Endothelial cell of coronary artery (primary cell): ENCODE measurements around the gene VPS35L. TPM values are rescaled to one million over a fixed set of nuclear protein-coding genes. Genes with fewer than 3 reads are reported as not detected.

ENCODE experiments used
- total RNA-seq: library from RNA; depleted of rRNA; stranded (reverse); fragments of >200 nt; gene quantifications from 2 replicates; pipeline ENCODE4 v1.2.3, GENCODE V29; 2014

VPS35L gene
- 23.3 and 30.4 TPM in 2 replicates for total RNA-seq

DNA sequence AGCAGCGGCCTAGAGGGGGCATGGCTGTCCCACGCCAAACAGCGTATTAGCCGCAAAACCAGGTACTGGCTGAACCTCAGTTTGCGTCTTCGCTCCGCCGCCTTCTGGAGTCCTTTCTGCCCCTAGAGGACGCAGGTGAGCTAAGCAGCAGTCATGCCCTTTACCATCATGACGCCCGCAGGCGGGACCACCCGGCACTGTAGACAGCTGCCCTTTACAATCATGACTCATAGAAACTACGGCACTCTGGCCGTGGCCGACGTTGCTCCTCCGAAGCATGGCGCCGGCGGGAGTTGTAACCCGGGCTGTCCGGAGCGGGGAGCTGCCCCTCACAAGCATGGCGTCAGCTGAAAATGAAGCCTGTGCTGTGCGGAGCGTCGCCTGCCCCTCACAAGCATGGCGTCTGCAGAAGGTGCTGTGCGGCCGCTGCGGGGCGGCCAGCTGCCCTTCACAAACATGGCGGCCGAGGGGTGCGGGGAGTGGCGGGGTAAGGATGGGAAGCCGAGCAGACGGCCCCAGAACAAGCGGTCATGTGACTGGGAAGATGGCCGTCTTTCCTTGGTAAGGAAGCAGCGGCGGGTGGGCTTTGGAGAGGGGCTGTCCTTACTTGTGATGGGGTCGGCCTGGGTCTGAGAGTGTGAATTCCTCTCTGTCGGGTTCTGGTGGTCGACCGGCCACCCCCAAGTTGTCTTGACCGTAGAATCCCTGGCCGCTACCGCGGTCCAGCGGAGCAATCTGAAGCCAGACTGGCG, at the start of gene VPS35L:
VPS35L (plus strand) TSS at position 518 of the 752 bp plus-strand sequence; CDS start at position 545, 27 bp downstream.

GRCh38 chr16:19521471-19522396, 33.8 kb upstream of the VPS35L start, which contains the start of gene GDE1:
Gene GDE1, minus strand, starts transcription at chr16:19522098. Its CDS starts 134 bp downstream, at chr16:19521964.

GRCh38 chr16:19523559-19524355, 31.7 kb upstream of the VPS35L start, which contains the start of gene CCP110:
Gene CCP110, plus strand, starts transcription at chr16:19523942. Its CDS starts 3,940 bp downstream, at chr16:19527882.

DNA sequence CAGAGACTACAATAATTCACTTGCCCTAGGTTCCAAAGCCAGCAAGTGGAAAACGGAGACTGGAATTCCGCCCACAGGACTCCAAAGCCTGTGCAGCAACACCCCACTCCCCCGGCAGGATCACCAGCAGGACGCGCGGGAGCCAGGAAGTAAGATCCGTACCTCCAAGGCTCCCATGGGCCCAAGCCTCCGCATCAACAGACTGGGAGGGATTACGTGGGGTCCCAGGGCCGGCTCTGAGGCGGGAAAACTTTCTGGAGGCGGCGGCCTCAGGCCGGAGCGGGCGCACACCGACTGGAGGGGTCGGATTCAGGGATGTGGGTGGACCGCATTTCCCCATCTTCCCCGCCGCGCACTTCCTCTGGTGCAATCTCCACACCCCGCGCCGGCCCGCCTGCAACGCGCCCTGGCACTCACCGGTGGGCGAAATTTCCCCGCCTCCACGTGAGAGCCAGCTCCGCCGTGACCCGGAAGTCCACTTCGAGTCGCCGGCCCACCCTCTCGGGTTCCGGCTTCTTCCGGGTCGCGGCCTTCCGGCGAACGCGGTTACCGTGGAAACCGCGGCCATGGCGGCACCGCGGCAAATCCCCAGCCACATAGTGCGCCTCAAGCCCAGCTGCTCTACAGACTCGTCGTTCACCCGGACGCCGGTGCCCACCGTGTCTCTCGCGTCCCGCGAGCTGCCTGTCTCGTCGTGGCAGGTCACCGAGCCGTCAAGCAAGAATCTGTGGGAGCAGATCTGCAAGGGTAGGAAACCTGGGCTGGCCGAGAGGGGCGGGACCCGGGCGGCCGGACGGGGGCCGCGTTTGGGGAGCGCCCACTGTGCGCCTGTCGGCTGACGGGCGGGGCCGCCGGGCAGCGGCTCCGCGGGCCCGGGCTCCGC, 162.5 kb downstream of the VPS35L start, which contains the start of the genes IQCK and KNOP1:
IQCK (plus strand) TSS at position 531 of the 883 bp plus-strand sequence; CDS start at position 567, 36 bp downstream.
KNOP1 (minus strand) TSS at position 487 of the 883 bp plus-strand sequence. CDS start 3,192 bp downstream, outside the sequence.

Other genes starting within 250 kb of the VPS35L start
- gene TMC5, start 137.8 kb upstream of the VPS35L start, total RNA-seq = not detected in 2 replicates
- gene GDE1, start 33.6 kb upstream of the VPS35L start, total RNA-seq = 41.4 and 42.4 TPM in 2 replicates
- 9.8 and 9.9 TPM in 2 replicates for gene CCP110, start 31.8 kb upstream of the VPS35L start, total RNA-seq
- 18.9 and 19.2 TPM in 2 replicates for gene KNOP1, start 162.5 kb downstream of the VPS35L start, total RNA-seq
- gene IQCK, start 162.6 kb downstream of the VPS35L start, total RNA-seq = 9.3 and 11.9 TPM in 2 replicates